CD4-positive, CD25-positive, alpha-beta regulatory T cell (primary cell): ENCODE data around the gene CAMTA1. TPM values are rescaled to one million over a fixed set of nuclear protein-coding genes. Genes with fewer than 3 reads are reported as not detected.
A peak's percentile ranks its signal among the peaks of the same experiment; 100 is the strongest.
"Not testable (repeated sequence)": the region's sequence is repeated elsewhere in the genome, so short reads cannot be mapped to it uniquely, and the experiment has no call there.

Experiments used
- ATAC-seq, 2 donors: fragments of 150-1000 bp; cut with Tn5 transposase; one replicate each; pipeline ENCODE4 v1.10.0; 2021; ENCODE audit warnings: low read depth in 2 of 2, moderate number of reproducible peaks in 2 of 2, moderate library complexity in 1 of 2
- DNase-seq, 3 donors: peaks; one replicate each; pipeline versions ENCODE4 v3.0.0 to v3.0.0-alpha.2; 2012 to 2022; ENCODE audit warnings: mixed read lengths in 1 of 3
- H3K27ac ChIP-seq: one replicate; pipeline ENCODE4 v1.7.0; 2013; ENCODE audit warnings: mild to moderate bottlenecking, low read length; ENCODE audit not compliant: insufficient read depth, poor library complexity, severe bottlenecking
- H3K27me3 ChIP-seq: one replicate; pipeline ENCODE4 v1.7.0; 2013; ENCODE audit warnings: low read length; ENCODE audit not compliant: control insufficient read depth, insufficient read depth
- H3K36me3 ChIP-seq: one replicate; pipeline ENCODE4 v1.7.0; 2013; ENCODE audit warnings: mild to moderate bottlenecking, low read length, moderate library complexity; ENCODE audit not compliant: control insufficient read depth, insufficient read depth
- H3K4me1 ChIP-seq: 2 replicates; pipeline ENCODE4 v1.7.0; 2013; ENCODE audit warnings: mild to moderate bottlenecking, low read length; ENCODE audit not compliant: insufficient read depth, control insufficient read depth, poor library complexity, severe bottlenecking
- H3K4me3 ChIP-seq: one replicate; pipeline ENCODE4 v1.7.0; 2013; ENCODE audit warnings: low read depth, mild to moderate bottlenecking, low read length, moderate library complexity
- H3K9me3 ChIP-seq, 2 experiments: 1 replicate in 1 of 2; 2 replicates in 1 of 2; pipeline ENCODE4 v1.7.0; 2013; ENCODE audit warnings: low read length in 2 of 2, mild to moderate bottlenecking in 1 of 2, moderate library complexity in 1 of 2; ENCODE audit not compliant: control insufficient read depth in 2 of 2
- H3K27ac Mint-ChIP-seq, 3 donors: one replicate each; pipeline ENCODE4 v1.8.0; 2020 to 2022; ENCODE audit warnings: mild to moderate bottlenecking in 3 of 3, mixed read lengths in 3 of 3, moderate library complexity in 2 of 3
- H3K27me3 Mint-ChIP-seq: one replicate; pipeline ENCODE4 v1.8.0; 2022; ENCODE audit warnings: mild to moderate bottlenecking, mixed read lengths
- H3K36me3 Mint-ChIP-seq: one replicate; pipeline ENCODE4 v1.8.0; 2020; ENCODE audit warnings: mixed read lengths
- H3K4me1 Mint-ChIP-seq, 4 donors: one replicate each; pipeline ENCODE4 v1.8.0; 2020 to 2022; ENCODE audit warnings: mixed read lengths in 4 of 4, mild to moderate bottlenecking in 1 of 4
- H3K4me3 Mint-ChIP-seq, 4 donors: one replicate each; pipeline ENCODE4 v1.8.0; 2020 to 2022; ENCODE audit warnings: mild to moderate bottlenecking in 4 of 4, mixed read lengths in 4 of 4, moderate library complexity in 3 of 4
- H3K9me3 Mint-ChIP-seq, 7 donors: one replicate each; pipeline ENCODE4 v1.8.0; 2020 to 2022; ENCODE audit warnings: mixed read lengths in 7 of 7, mild to moderate bottlenecking in 3 of 7, moderate library complexity in 2 of 7
- polyA plus RNA-seq, 4 donors: library from polyadenylated mRNA; unstranded; fragments of 300-500 nt; fragmentation: Illumina TruSeq; gene quantifications; one replicate each; pipeline ENCODE4 v1.2.3, GENCODE V29; 2021
- total RNA-seq: library from RNA; stranded (reverse); gene quantifications from one replicate; pipeline ENCODE4 v1.2.3, GENCODE V29; 2022

CAMTA1 gene
- total and polyA plus RNA-seq, 5 donors from 2014 or later = 48.8 to 112 (median 80.0) TPM

DNA sequence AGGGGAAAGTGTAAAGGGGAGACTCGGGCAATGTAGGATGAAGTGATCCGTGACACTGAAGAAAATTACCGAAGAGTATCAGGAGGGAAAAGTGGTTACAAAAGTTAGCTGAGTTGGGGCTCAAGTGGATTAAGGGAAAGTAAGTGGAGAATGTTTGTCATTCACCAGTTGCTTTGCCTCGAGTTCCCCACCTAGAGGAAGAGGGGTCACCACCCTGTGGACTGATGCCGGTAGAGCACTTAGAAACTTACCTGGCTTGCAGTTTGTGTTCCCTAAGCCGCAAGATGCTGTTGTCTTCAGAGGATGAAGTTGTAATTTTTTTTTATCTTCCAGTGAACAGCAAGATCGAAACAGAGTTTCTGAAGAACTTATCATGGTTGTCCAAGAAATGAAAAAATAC, 999.9 kb downstream of the CAMTA1 start:
- no peak overlapping the region for H3K4me3 ChIP-seq
- peaks cover 22% of the 10 kb centered on the region for H3K4me1 ChIP-seq
- peaks cover 4 to 34% (median 23%) of the 10 kb centered on the region in 4 donors for H3K4me1 Mint-ChIP-seq
- H3K27ac Mint-ChIP-seq = peak overlapping the region in 2 of 3 donors; percentile 48 to 74
- H3K9me3 Mint-ChIP-seq = peaks cover 0 to 9% (median 1%) of the 10 kb centered on the region in 7 donors
- no peak for DNase-seq
- H3K4me3 Mint-ChIP-seq = peak overlapping the region; percentile 52 to 74 (median 66)
- H3K27ac ChIP-seq = peak overlapping the region; percentile 96
- H3K27me3 ChIP-seq = no peaks in the 10 kb centered on the region
- ATAC-seq = no peak
- H3K27me3 Mint-ChIP-seq = peaks cover 4% of the 10 kb centered on the region
- peaks cover under 1 to 5% of the 10 kb centered on the region in 2 experiments for H3K9me3 ChIP-seq
- peaks cover 10% of the 10 kb centered on the region for H3K36me3 ChIP-seq
- H3K36me3 Mint-ChIP-seq = peaks cover 26% of the 10 kb centered on the region

DNA sequence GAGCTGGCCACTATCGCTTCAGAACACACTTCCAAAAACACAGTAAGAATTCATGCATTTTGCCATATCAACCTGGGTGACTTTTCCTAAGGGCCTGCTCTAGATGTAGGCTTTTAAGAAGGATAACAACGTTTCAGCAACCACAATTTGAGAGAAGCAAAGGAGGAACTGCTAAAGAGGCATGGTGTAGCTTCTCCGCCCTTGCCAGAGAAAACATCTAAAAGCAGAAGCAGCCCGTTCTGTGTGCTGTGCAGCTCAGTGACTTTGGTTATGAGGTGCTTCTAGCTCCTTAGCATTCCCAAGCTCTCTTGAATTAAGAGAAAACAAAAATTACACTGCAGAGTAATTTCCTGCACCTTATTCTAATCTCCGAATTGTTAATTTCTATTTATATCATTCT, 1001.5 kb downstream of the CAMTA1 start:
- peaks cover 10 to 22% of the 10 kb centered on the region in 2 experiments for H3K9me3 ChIP-seq
- DNase-seq = no peak
- ATAC-seq = no peak
- no peak overlapping the region for H3K27ac ChIP-seq
- H3K4me1 ChIP-seq = peaks cover 16% of the 10 kb centered on the region
- no peaks in the 10 kb centered on the region for H3K27me3 ChIP-seq
- Mint-ChIP-seq H3K4me3 (peak overlapping the region in 3 of 4 donors; percentile 22 to 76 (median 60)), H3K36me3 (peaks cover 38% of the 10 kb centered on the region), H3K27ac (no peak overlapping the region), H3K9me3 (peaks cover 4 to 18% (median 7%) of the 10 kb centered on the region in 7 donors), H3K27me3 (peaks cover 4% of the 10 kb centered on the region), H3K4me1 (peaks cover 4 to 28% (median 19%) of the 10 kb centered on the region in 4 donors)
- H3K36me3 ChIP-seq = peaks cover 14% of the 10 kb centered on the region
- H3K4me3 ChIP-seq = no peak overlapping the region

GRCh38 chr1:7789828-7790227, 1004.6 kb downstream of the CAMTA1 start:
- H3K36me3 Mint-ChIP-seq = peaks cover 58% of the 10 kb centered on the region
- ATAC-seq = no peak
- peak overlapping the region in 1 of 4 donors; percentile 27 for H3K4me3 Mint-ChIP-seq

GRCh38 chr1:7791027-7791426, 1005.8 kb downstream of the CAMTA1 start:
- ATAC-seq = not testable (repeated sequence)

More at GRCh38 chr1:7789828-7790227, 1004.6 kb downstream of the CAMTA1 start:
- Histone ChIP-seq H3K27ac (no peak overlapping the region), H3K4me1 (peaks cover 3% of the 10 kb centered on the region), H3K4me3 (no peak overlapping the region), H3K27me3 (no peaks in the 10 kb centered on the region), H3K36me3 (peaks cover 14% of the 10 kb centered on the region), H3K9me3 (peaks cover 10 to 22% of the 10 kb centered on the region in 2 experiments)
- peaks cover 8 to 14% (median 12%) of the 10 kb centered on the region in 4 donors for H3K4me1 Mint-ChIP-seq
- no peak for DNase-seq
- no peak overlapping the region for H3K27ac Mint-ChIP-seq
- H3K27me3 Mint-ChIP-seq = no peaks in the 10 kb centered on the region
- peaks cover 4 to 20% (median 8%) of the 10 kb centered on the region in 7 donors for H3K9me3 Mint-ChIP-seq

DNA sequence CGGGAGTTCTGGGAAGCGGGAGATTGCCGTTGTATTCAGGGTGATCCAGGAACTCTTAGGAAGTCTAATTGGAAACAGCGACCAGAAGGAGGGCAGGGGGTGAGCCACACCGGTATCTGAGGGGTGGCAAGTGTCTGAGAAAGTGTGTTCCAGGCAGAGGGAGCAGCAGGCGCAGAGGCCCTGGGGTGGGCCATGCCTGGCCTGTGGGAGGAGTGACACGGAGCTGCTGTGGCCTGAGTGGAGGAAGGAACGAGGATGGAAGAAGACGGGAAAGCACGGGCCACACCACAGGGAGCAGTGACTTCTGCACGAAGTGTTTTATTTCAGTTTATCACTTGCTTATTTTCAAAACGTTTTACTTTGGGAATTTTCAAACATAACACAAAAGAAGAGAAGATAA, 1010.2 kb downstream of the CAMTA1 start:
- peaks cover 4 to 9% (median 7%) of the 10 kb centered on the region in 7 donors for H3K9me3 Mint-ChIP-seq
- Histone ChIP-seq H3K27ac (no peak overlapping the region), H3K27me3 (no peaks in the 10 kb centered on the region), H3K4me3 (no peak overlapping the region), H3K4me1 (no peaks in the 10 kb centered on the region), H3K9me3 (peaks cover 7 to 14% of the 10 kb centered on the region in 2 experiments), H3K36me3 (peaks cover 5% of the 10 kb centered on the region)
- DNase-seq (no peak), ATAC-seq (no peak)
- peaks cover 0 to 7% (median 0%) of the 10 kb centered on the region in 4 donors for H3K4me1 Mint-ChIP-seq
- no peak overlapping the region for H3K4me3 Mint-ChIP-seq
- peaks cover 54% of the 10 kb centered on the region for H3K36me3 Mint-ChIP-seq
- no peak overlapping the region for H3K27ac Mint-ChIP-seq
- no peaks in the 10 kb centered on the region for H3K27me3 Mint-ChIP-seq

More at GRCh38 chr1:7791027-7791426, 1005.8 kb downstream of the CAMTA1 start:
- H3K36me3 ChIP-seq = peaks cover 14% of the 10 kb centered on the region
- Mint-ChIP-seq H3K4me1 (peaks cover 2 to 11% (median 7%) of the 10 kb centered on the region in 4 donors), H3K4me3 (peak overlapping the region in 1 of 4 donors; percentile 54), H3K36me3 (peaks cover 57% of the 10 kb centered on the region), H3K9me3 (peaks cover 4 to 20% (median 8%) of the 10 kb centered on the region in 7 donors)
- peaks cover 10 to 22% of the 10 kb centered on the region in 2 experiments for H3K9me3 ChIP-seq
- not testable (repeated sequence) for H3K27me3 Mint-ChIP-seq, H3K27me3 ChIP-seq, H3K4me1 ChIP-seq, DNase-seq, H3K4me3 ChIP-seq, H3K27ac Mint-ChIP-seq, H3K27ac ChIP-seq

DNA sequence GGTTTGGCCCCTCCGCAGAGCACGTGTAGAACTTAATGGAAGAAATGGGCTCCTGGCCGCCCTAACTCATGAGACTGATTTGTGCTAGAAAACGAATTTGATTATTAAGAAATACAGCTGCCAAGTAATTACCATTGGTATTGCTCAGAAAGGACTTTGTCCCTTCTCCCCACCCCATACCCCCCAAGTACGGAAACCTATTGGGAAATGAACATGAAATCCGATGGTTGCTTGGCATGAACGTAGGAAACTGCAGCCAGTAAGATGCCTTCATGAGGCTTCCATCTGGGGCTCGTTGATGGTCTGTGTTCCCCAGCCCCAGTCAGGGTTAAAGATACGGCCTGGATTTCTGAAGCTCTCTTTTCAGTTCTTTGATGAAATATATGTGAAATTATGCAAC, 1020.2 kb downstream of the CAMTA1 start:
- Mint-ChIP-seq H3K9me3 (peaks cover 0 to 1% (median 0%) of the 10 kb centered on the region in 7 donors), H3K27ac (no peak overlapping the region), H3K4me1 (peaks cover 0 to 5% (median 1%) of the 10 kb centered on the region in 4 donors), H3K4me3 (no peak overlapping the region), H3K27me3 (no peaks in the 10 kb centered on the region), H3K36me3 (peaks cover 16% of the 10 kb centered on the region)
- Histone ChIP-seq H3K27me3 (no peaks in the 10 kb centered on the region), H3K27ac (no peak overlapping the region), H3K4me3 (no peak overlapping the region), H3K9me3 (no peaks in the 10 kb centered on the region), H3K4me1 (no peaks in the 10 kb centered on the region), H3K36me3 (peaks cover 24% of the 10 kb centered on the region)
- DNase-seq (no peak), ATAC-seq (no peak)

- H3K4me1 ChIP-seq = no peaks in the 10 kb centered on the region
- peaks cover 4 to 5% of the 10 kb centered on the region in 2 experiments for H3K9me3 ChIP-seq
- no peak overlapping the region for H3K27ac Mint-ChIP-seq
- H3K27me3 Mint-ChIP-seq = no peaks in the 10 kb centered on the region
- ATAC-seq (no peak), DNase-seq (peak in 2 of 3 donors; percentile 23 to 57)
- no peaks in the 10 kb centered on the region for H3K27me3 ChIP-seq
- no peak overlapping the region for H3K4me3 ChIP-seq
- H3K36me3 Mint-ChIP-seq = peaks cover 29% of the 10 kb centered on the region
- peaks cover 0 to 6% (median 4%) of the 10 kb centered on the region in 7 donors for H3K9me3 Mint-ChIP-seq
- no peak overlapping the region for H3K4me3 Mint-ChIP-seq
- H3K27ac ChIP-seq = no peak overlapping the region
- peaks cover 26% of the 10 kb centered on the region for H3K36me3 ChIP-seq
- peaks cover 0 to 5% (median 1%) of the 10 kb centered on the region in 4 donors for H3K4me1 Mint-ChIP-seq
Observed at GRCh38 chr1:7808253-7808844, 1023.1 kb downstream of the CAMTA1 start.
